C4-2B (cell line): ENCODE data around the gene PTPRJ.

Experiments
- H3K27ac ChIP-seq: fragments of 450-650 bp; 2 replicates; pipeline ENCODE4 v1.5.1; 2017
- CTCF ChIP-seq: fragments of 450-650 bp; conservative IDR thresholded peaks from 2 replicates; pipeline ENCODE4 v1.5.1; 2017; ENCODE audit warnings: mild to moderate bottlenecking
- ZFX ChIP-seq: fragments of 450-650 bp; IDR thresholded peaks from 2 replicates; pipeline ENCODE4 v1.6.1; 2017

The PTPRJ gene

GRCh38 chr11:47998733-47999359 is 18.5 kb downstream of the PTPRJ start:
- no peak overlapping the region; the same call in 1 of the 2 replicates for H3K27ac ChIP-seq
- no peak for TF ChIP-seq ZFX
- no peak for TF ChIP-seq CTCF

- no peak for TF ChIP-seq ZFX
- no peak for TF ChIP-seq CTCF
- H3K27ac ChIP-seq: no peak overlapping the region; the same call in 1 of the 2 replicates
These were observed 20.1 kb downstream of the PTPRJ start for GRCh38 chr11:48000432-48000831.

GRCh38 chr11:48001438-48002021 is 21.2 kb downstream of the PTPRJ start:
- peak overlapping the region; percentile 39 for H3K27ac ChIP-seq

GRCh38 chr11:48002561-48002960 is 22.2 kb downstream of the PTPRJ start:
- H3K27ac ChIP-seq: no peak overlapping the region
- TF ChIP-seq ZFX (no peak), CTCF (no peak)

More at GRCh38 chr11:48001438-48002021, 21.2 kb downstream of the PTPRJ start:
- TF ChIP-seq CTCF (no peak), ZFX (no peak)

GRCh38 chr11:48003926-48004325 is 23.6 kb downstream of the PTPRJ start:
- TF ChIP-seq ZFX: no peak
- TF ChIP-seq CTCF: no peak
- H3K27ac ChIP-seq: no peak overlapping the region

GRCh38 chr11:48004456-48004855 is 24.1 kb downstream of the PTPRJ start:
- TF ChIP-seq ZFX: no peak

GRCh38 chr11:48005136-48005535 is 24.8 kb downstream of the PTPRJ start:
- no peak overlapping the region for H3K27ac ChIP-seq
- TF ChIP-seq ZFX (no peak), CTCF (no peak)

More at GRCh38 chr11:48004456-48004855, 24.1 kb downstream of the PTPRJ start:
- H3K27ac ChIP-seq: no peak overlapping the region
